Measurements from ENCODE around the gene ITPKC.

- TF ChIP-seq, protein P1, sequence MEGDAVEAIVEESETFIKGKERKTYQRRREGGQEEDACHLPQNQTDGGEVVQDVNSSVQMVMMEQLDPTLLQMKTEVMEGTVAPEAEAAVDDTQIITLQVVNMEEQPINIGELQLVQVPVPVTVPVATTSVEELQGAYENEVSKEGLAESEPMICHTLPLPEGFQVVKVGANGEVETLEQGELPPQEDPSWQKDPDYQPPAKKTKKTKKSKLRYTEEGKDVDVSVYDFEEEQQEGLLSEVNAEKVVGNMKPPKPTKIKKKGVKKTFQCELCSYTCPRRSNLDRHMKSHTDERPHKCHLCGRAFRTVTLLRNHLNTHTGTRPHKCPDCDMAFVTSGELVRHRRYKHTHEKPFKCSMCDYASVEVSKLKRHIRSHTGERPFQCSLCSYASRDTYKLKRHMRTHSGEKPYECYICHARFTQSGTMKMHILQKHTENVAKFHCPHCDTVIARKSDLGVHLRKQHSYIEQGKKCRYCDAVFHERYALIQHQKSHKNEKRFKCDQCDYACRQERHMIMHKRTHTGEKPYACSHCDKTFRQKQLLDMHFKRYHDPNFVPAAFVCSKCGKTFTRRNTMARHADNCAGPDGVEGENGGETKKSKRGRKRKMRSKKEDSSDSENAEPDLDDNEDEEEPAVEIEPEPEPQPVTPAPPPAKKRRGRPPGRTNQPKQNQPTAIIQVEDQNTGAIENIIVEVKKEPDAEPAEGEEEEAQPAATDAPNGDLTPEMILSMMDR (conservative IDR thresholded peaks at IDR 0.05; ENCODE audit: low read length) = no peak
- TF ChIP-seq EZH2phosphoT487 (IDR thresholded peaks at IDR 0.05; ENCODE audit: borderline replicate concordance) = no peak
These were observed 10.8 kb upstream of the ITPKC start for GRCh38 chr19:40705950-40706619.
